ENCODE results near the gene FBXW5. TPM values are rescaled to one million over a fixed set of nuclear protein-coding genes. Genes with fewer than 3 reads are reported as not detected.

FBXW5 gene
- total RNA-seq, 1 experiment from 2014 or later = 70.5 TPM

DNA sequence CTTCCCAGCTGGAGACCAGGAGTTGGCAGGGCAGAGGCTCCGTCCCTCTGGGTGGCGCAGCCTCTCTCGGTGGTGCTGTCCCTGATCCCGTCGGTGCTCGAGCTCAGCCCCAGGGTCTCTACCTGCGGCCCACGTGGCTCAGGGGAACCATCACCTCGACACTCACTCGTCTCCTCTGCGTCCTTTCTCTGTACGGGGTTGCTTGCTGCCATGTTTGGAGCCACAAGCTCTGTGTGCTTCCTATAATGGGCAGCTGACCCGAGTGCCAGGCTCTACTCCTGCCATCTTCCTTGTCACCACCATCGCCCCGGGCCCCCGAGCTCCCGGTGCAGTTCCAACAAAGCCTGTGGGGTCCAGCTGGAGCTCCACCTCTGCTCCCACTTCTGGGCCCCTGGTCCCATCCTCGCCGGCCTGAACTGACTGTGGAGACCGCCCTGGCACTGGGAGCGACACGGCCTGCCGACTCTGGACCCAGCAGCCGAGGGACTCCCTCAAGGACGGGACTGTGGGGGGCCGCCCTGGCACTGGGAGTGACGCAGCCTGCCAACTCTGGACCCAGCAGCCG, 5.0 kb downstream of the FBXW5 start:
- H3K4me3 Mint-ChIP-seq = no peak overlapping the region
- H3K36me3 Mint-ChIP-seq = peaks cover 19% of the 10 kb centered on the region
- peak overlapping the region; percentile 63 for H3K27ac Mint-ChIP-seq
- ChIA-PET POLR2A (no interaction called here), CTCF (interaction anchor here (0.8 to 2.9 kb wide), 5 partner anchors 9 to 176 kb away, joined by 3 to 7 read pairs (median 4); partner anchors contain the start of gene TRAF2)
- H3K4me1 Mint-ChIP-seq = peaks cover 3% of the 10 kb centered on the region
- ATAC-seq (no peak), DNase-seq (ENCODE audit: low spot score) (no peak)
- no peaks in the 10 kb centered on the region for H3K9me3 Mint-ChIP-seq
- TF ChIP-seq OVOL2 (CRISPR knock-in tag; IDR thresholded peaks at IDR 0.05; ENCODE audit: borderline replicate concordance) = no peak
- TF ChIP-seq, protein P1, sequence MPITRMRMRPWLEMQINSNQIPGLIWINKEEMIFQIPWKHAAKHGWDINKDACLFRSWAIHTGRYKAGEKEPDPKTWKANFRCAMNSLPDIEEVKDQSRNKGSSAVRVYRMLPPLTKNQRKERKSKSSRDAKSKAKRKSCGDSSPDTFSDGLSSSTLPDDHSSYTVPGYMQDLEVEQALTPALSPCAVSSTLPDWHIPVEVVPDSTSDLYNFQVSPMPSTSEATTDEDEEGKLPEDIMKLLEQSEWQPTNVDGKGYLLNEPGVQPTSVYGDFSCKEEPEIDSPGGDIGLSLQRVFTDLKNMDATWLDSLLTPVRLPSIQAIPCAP (CRISPR knock-in tag; IDR thresholded peaks at IDR 0.05) = no peak
- 0 out of 2 replicates have a peak, but pooled peaks have one; percentile 26 for TF ChIP-seq FOXP1 (CRISPR knock-in tag; IDR thresholded peaks at IDR 0.05; ENCODE audit: borderline replicate concordance)
- H3K27me3 Mint-ChIP-seq (ENCODE audit: low read depth) = no peaks in the 10 kb centered on the region

DNA sequence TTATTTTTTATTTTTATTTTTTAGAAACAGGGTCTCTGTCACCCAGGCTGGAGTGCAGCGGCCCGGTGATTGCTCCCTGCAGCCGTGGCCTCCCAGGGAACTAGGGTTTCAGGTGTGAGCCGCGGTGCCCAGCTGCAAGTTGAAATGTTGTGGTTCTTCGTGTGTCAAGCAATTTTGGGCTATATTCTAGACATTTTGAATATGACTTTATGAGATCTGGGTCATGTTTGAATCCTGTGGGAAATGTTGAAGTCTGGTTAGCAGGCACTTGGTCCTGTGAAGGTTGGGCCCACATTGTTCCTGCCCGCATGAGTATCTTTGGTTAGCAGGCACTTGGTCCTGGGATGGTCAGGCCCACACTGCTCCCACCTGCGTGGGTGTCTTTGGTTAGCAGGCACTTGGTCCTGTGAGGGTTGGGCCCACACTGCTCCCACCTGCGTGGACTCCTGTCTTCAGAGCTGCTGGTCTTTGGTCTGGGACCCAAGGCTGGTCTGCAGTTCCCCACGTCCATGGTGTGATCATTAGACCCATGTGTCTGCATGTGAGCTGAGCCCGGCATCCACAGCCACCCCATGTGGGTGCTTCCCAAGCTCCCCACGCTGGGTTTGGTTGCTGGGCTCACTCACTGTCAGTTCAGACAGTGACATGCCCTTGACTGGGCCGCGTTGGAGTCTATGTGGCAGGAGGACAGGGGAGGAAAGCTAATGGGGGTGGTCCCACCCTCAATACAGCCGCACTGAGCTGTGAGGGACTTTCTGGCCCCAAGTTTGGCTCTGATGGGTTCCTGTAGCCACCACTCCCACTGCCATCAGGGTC, 7.1 kb downstream of the FBXW5 start:
- peaks cover 9% of the 10 kb centered on the region for H3K4me1 Mint-ChIP-seq
- ChIA-PET CTCF (interaction anchor here (1.0 to 2.9 kb wide), 7 partner anchors 8 to 109 kb away, joined by 3 to 7 read pairs (median 4); partner anchors contain the start of genes C8G and FBXW5), POLR2A (interaction anchor here (1.0 kb wide), 1 partner anchor 13 kb away, joined by 3 read pairs; no protein-coding TSS in a partner anchor)
- no peak for DNase-seq (ENCODE audit: low spot score)
- no peak for ATAC-seq
- H3K27me3 Mint-ChIP-seq (ENCODE audit: low read depth) = no peaks in the 10 kb centered on the region
- H3K4me3 Mint-ChIP-seq = no peak overlapping the region
- peaks cover 3% of the 10 kb centered on the region; the same call in 1 of the 2 replicates for H3K9me3 Mint-ChIP-seq
- peaks cover 38% of the 10 kb centered on the region for H3K36me3 Mint-ChIP-seq
- H3K27ac Mint-ChIP-seq = peak overlapping the region; percentile 77
- TF ChIP-seq, protein P2, sequence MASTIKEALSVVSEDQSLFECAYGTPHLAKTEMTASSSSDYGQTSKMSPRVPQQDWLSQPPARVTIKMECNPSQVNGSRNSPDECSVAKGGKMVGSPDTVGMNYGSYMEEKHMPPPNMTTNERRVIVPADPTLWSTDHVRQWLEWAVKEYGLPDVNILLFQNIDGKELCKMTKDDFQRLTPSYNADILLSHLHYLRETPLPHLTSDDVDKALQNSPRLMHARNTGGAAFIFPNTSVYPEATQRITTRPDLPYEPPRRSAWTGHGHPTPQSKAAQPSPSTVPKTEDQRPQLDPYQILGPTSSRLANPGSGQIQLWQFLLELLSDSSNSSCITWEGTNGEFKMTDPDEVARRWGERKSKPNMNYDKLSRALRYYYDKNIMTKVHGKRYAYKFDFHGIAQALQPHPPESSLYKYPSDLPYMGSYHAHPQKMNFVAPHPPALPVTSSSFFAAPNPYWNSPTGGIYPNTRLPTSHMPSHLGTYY (CRISPR knock-in tag; IDR thresholded peaks at IDR 0.05) = no peak
- TF ChIP-seq NR2C2 (CRISPR knock-in tag; IDR thresholded peaks at IDR 0.05) = no peak
- TF ChIP-seq, protein P3, sequence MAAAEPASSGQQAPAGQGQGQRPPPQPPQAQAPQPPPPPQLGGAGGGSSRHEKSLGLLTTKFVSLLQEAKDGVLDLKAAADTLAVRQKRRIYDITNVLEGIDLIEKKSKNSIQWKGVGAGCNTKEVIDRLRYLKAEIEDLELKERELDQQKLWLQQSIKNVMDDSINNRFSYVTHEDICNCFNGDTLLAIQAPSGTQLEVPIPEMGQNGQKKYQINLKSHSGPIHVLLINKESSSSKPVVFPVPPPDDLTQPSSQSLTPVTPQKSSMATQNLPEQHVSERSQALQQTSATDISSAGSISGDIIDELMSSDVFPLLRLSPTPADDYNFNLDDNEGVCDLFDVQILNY (CRISPR knock-in tag; IDR thresholded peaks at IDR 0.05) = no peak
- no peak for TF ChIP-seq ATF1 (CRISPR knock-in tag; IDR thresholded peaks at IDR 0.05)
- TF ChIP-seq MXD4 (CRISPR knock-in tag; IDR thresholded peaks at IDR 0.05; ENCODE audit: borderline replicate concordance) = no peak
- TF ChIP-seq, protein P4, sequence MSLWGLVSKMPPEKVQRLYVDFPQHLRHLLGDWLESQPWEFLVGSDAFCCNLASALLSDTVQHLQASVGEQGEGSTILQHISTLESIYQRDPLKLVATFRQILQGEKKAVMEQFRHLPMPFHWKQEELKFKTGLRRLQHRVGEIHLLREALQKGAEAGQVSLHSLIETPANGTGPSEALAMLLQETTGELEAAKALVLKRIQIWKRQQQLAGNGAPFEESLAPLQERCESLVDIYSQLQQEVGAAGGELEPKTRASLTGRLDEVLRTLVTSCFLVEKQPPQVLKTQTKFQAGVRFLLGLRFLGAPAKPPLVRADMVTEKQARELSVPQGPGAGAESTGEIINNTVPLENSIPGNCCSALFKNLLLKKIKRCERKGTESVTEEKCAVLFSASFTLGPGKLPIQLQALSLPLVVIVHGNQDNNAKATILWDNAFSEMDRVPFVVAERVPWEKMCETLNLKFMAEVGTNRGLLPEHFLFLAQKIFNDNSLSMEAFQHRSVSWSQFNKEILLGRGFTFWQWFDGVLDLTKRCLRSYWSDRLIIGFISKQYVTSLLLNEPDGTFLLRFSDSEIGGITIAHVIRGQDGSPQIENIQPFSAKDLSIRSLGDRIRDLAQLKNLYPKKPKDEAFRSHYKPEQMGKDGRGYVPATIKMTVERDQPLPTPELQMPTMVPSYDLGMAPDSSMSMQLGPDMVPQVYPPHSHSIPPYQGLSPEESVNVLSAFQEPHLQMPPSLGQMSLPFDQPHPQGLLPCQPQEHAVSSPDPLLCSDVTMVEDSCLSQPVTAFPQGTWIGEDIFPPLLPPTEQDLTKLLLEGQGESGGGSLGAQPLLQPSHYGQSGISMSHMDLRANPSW (CRISPR knock-in tag; conservative IDR thresholded peaks at IDR 0.05; ENCODE audit: low read depth) = no peak
- TF ChIP-seq, protein P5, sequence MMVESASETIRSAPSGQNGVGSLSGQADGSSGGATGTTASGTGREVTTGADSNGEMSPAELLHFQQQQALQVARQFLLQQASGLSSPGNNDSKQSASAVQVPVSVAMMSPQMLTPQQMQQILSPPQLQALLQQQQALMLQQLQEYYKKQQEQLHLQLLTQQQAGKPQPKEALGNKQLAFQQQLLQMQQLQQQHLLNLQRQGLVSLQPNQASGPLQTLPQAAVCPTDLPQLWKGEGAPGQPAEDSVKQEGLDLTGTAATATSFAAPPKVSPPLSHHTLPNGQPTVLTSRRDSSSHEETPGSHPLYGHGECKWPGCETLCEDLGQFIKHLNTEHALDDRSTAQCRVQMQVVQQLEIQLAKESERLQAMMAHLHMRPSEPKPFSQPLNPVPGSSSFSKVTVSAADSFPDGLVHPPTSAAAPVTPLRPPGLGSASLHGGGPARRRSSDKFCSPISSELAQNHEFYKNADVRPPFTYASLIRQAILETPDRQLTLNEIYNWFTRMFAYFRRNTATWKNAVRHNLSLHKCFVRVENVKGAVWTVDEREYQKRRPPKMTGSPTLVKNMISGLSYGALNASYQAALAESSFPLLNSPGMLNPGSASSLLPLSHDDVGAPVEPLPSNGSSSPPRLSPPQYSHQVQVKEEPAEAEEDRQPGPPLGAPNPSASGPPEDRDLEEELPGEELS (CRISPR knock-in tag; IDR thresholded peaks at IDR 0.05) = no peak
- TF ChIP-seq, protein P6, sequence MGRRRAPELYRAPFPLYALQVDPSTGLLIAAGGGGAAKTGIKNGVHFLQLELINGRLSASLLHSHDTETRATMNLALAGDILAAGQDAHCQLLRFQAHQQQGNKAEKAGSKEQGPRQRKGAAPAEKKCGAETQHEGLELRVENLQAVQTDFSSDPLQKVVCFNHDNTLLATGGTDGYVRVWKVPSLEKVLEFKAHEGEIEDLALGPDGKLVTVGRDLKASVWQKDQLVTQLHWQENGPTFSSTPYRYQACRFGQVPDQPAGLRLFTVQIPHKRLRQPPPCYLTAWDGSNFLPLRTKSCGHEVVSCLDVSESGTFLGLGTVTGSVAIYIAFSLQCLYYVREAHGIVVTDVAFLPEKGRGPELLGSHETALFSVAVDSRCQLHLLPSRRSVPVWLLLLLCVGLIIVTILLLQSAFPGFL (CRISPR knock-in tag; IDR thresholded peaks at IDR 0.05; ENCODE audit: borderline replicate concordance) = no peak
- TF ChIP-seq, protein P7, sequence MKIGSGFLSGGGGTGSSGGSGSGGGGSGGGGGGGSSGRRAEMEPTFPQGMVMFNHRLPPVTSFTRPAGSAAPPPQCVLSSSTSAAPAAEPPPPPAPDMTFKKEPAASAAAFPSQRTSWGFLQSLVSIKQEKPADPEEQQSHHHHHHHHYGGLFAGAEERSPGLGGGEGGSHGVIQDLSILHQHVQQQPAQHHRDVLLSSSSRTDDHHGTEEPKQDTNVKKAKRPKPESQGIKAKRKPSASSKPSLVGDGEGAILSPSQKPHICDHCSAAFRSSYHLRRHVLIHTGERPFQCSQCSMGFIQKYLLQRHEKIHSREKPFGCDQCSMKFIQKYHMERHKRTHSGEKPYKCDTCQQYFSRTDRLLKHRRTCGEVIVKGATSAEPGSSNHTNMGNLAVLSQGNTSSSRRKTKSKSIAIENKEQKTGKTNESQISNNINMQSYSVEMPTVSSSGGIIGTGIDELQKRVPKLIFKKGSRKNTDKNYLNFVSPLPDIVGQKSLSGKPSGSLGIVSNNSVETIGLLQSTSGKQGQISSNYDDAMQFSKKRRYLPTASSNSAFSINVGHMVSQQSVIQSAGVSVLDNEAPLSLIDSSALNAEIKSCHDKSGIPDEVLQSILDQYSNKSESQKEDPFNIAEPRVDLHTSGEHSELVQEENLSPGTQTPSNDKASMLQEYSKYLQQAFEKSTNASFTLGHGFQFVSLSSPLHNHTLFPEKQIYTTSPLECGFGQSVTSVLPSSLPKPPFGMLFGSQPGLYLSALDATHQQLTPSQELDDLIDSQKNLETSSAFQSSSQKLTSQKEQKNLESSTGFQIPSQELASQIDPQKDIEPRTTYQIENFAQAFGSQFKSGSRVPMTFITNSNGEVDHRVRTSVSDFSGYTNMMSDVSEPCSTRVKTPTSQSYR (CRISPR knock-in tag; IDR thresholded peaks at IDR 0.05) = no peak
- no peak for TF ChIP-seq TP53 (CRISPR knock-in tag; IDR thresholded peaks at IDR 0.05)

All from WTC11 (cell line).